Neuron (in vitro differentiated cells): ENCODE results near the gene ZBTB20.
"Not testable (repeated sequence)": the region's sequence is repeated elsewhere in the genome, so short reads cannot be mapped to it uniquely, and the experiment has no call there.

Experiments used
- H2AFZ ChIP-seq: one replicate; pipeline ENCODE4 v1.6.1; 2013; ENCODE audit warnings: low read depth, mild to moderate bottlenecking, inconsistent platforms, low read length, moderate library complexity
- H3K27me3 ChIP-seq: one replicate; pipeline ENCODE4 v1.6.1; 2013; ENCODE audit warnings: low read length; ENCODE audit not compliant: insufficient read depth
- H3K36me3 ChIP-seq: one replicate; pipeline ENCODE4 v1.6.1; 2013; ENCODE audit warnings: low read length; ENCODE audit not compliant: insufficient read depth
- H3K4me1 ChIP-seq: one replicate; pipeline ENCODE4 v1.6.1; 2013; ENCODE audit warnings: low read length; ENCODE audit not compliant: insufficient read depth
- H3K4me3 ChIP-seq: 2 replicates; pipeline ENCODE4 v1.5.1; 2013; ENCODE audit warnings: mild to moderate bottlenecking, low read length, moderate library complexity
- H3K9me3 ChIP-seq: one replicate; pipeline ENCODE4 v1.6.1; 2013; ENCODE audit warnings: low read length

ZBTB20 gene

GRCh38 chr3:115146418-115147328 lies at the start of gene ZBTB20:
Gene ZBTB20, minus strand, starts transcription at chr3:115147288.
- Histone ChIP-seq H3K36me3 (no peaks in the 10 kb centered on the region), H3K9me3 (no peaks in the 10 kb centered on the region), H3K4me3 (peak within 1 kb of the TSS; percentile 87), H3K4me1 (peaks cover 17% of the 10 kb centered on the region), H3K27me3 (no peaks in the 10 kb centered on the region), H2AFZ (peak within 1 kb of the TSS; percentile 90)

- Histone ChIP-seq H3K4me1 (no peaks in the 10 kb centered on the region), H3K4me3 (no peak overlapping the region), H3K9me3 (peaks cover 3% of the 10 kb centered on the region), H3K36me3 (no peaks in the 10 kb centered on the region), H3K27me3 (no peaks in the 10 kb centered on the region), H2AFZ (no peak overlapping the region)
Observed at GRCh38 chr3:115194476-115194875, 47.4 kb upstream of the ZBTB20 start.

GRCh38 chr3:115190747-115191146 lies 43.7 kb upstream of the ZBTB20 start:
- Histone ChIP-seq H3K36me3 (no peaks in the 10 kb centered on the region), H3K27me3 (no peaks in the 10 kb centered on the region), H3K9me3 (peaks cover 5% of the 10 kb centered on the region), H2AFZ (no peak overlapping the region), H3K4me3 (no peak overlapping the region), H3K4me1 (no peaks in the 10 kb centered on the region)

DNA sequence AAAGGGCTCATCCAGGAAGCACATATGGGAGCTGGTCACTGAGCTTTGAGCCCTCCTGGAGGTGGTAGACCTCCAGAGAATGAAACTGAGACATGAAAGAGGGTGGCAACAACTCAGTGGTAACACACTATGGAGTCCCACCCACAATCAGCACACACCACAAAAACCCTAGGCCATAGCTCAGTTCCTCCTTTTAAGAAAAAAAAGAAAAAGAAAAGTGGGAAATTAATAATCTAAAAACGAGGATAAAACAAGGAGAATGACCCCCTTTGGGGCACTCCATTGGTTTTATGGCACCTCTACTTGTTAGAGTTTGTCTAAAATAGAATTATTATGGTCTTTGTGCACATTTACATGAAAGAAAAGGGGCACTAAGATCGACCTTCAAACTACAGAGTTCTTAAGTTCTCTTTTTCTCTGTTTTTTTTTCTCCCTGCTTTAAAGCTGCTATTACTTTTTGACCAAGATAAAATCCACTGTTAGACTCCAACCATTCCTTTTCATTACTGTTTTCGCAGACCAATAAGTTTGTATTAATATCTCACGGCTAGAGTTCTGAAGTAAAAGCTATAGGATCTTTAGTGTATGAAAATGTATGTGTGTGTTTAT lies 40.2 kb upstream of the ZBTB20 start:
- no peaks in the 10 kb centered on the region for H3K27me3 ChIP-seq
- H3K9me3 ChIP-seq, result peaks cover 3% of the 10 kb centered on the region
- no peaks in the 10 kb centered on the region for H3K36me3 ChIP-seq
- no peaks in the 10 kb centered on the region for H3K4me1 ChIP-seq
- H3K4me3 ChIP-seq, result no peak overlapping the region
- no peak overlapping the region for H2AFZ ChIP-seq

GRCh38 chr3:115186351-115187148 lies 39.5 kb upstream of the ZBTB20 start:
- Histone ChIP-seq H3K27me3 (no peaks in the 10 kb centered on the region), H2AFZ (no peak overlapping the region), H3K9me3 (peaks cover 2% of the 10 kb centered on the region), H3K36me3 (no peaks in the 10 kb centered on the region), H3K4me3 (no peak overlapping the region), H3K4me1 (no peaks in the 10 kb centered on the region)

- H3K4me3 ChIP-seq, H2AFZ ChIP-seq, H3K27me3 ChIP-seq, H3K36me3 ChIP-seq, H3K4me1 ChIP-seq, H3K9me3 ChIP-seq: not testable (repeated sequence)
Observed at GRCh38 chr3:115184859-115185572, 37.9 kb upstream of the ZBTB20 start.

DNA sequence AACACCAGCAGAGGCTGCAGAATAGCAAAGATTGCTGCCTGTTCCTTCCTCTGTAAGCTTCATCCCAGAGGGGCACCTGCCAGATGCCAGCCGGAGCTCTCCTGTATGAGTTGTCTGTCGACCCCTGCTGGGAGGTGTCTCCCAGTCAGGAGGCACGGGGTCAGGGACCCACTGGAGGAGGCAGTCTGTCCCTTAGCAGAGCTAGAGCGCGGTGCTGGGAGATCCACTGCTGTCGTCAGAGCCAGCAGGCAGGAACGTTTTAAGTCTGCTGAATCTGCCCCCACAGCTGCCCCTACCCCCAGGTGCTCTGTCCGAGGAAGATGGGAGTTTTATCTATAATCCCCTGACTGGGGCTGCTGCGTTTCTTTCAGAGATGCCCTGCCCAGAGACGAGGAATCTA lies 31.8 kb upstream of the ZBTB20 start:
- H3K27me3 ChIP-seq, H3K4me3 ChIP-seq, H3K4me1 ChIP-seq, H2AFZ ChIP-seq, H3K36me3 ChIP-seq, H3K9me3 ChIP-seq: not testable (repeated sequence)

DNA sequence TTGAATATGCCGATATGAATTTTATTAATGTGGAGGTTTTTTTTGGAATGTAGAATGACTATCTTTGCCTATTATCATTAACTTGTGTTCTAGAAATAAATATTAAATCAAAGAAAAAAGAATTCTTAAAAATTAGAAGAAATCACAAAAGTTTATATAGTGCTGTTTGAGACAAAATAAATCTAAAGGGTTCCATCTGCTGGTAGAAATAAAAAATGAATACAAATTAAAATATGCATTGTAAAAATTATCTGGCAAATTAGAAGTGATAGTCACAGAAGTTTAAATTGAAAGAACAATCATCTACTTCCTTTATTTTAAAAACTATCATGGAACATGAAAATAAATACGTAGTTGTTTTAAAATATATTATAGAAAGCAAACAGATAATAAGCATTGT lies 22.7 kb upstream of the ZBTB20 start:
- no peaks in the 10 kb centered on the region for H3K36me3 ChIP-seq
- H2AFZ ChIP-seq, result no peak overlapping the region
- no peaks in the 10 kb centered on the region for H3K9me3 ChIP-seq
- no peaks in the 10 kb centered on the region for H3K27me3 ChIP-seq
- no peak overlapping the region for H3K4me3 ChIP-seq
- no peaks in the 10 kb centered on the region for H3K4me1 ChIP-seq

GRCh38 chr3:115165701-115166100 lies 18.6 kb upstream of the ZBTB20 start:
- Histone ChIP-seq H3K27me3 (no peaks in the 10 kb centered on the region), H3K4me3 (no peak overlapping the region), H3K9me3 (no peaks in the 10 kb centered on the region), H2AFZ (no peak overlapping the region), H3K4me1 (peaks cover 3% of the 10 kb centered on the region), H3K36me3 (no peaks in the 10 kb centered on the region)

GRCh38 chr3:115165266-115165665 lies 18.2 kb upstream of the ZBTB20 start:
- Histone ChIP-seq H3K27me3 (no peaks in the 10 kb centered on the region), H2AFZ (no peak overlapping the region), H3K4me1 (peaks cover 3% of the 10 kb centered on the region), H3K4me3 (no peak overlapping the region), H3K9me3 (no peaks in the 10 kb centered on the region), H3K36me3 (no peaks in the 10 kb centered on the region)

GRCh38 chr3:115164374-115165221 lies 17.5 kb upstream of the ZBTB20 start:
- Histone ChIP-seq H3K36me3 (no peaks in the 10 kb centered on the region), H2AFZ (no peak overlapping the region), H3K4me1 (peaks cover 3% of the 10 kb centered on the region), H3K4me3 (no peak overlapping the region), H3K27me3 (no peaks in the 10 kb centered on the region), H3K9me3 (no peaks in the 10 kb centered on the region)

DNA sequence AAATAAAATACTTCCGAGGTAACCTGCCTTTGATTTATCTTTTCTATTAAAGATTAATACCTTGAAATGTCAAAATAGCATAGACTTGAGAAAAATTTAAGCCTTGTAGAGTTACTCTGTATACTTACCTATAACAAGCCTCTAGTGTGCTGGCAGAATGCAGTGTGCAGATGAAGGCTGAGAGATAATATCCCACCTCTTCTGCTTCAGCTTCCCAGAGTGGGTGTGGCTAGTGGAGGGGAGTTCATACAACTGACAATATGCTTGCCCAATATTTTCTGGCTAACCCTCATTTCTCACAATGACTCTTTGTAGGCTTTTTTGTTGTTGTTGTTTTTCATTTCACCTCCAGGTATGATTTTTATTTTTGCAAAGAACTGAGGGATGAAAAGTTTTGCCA lies 15.7 kb upstream of the ZBTB20 start:
- H3K36me3 ChIP-seq, result no peaks in the 10 kb centered on the region
- peaks cover 3% of the 10 kb centered on the region for H3K4me1 ChIP-seq
- peaks cover 8% of the 10 kb centered on the region for H3K9me3 ChIP-seq
- no peak overlapping the region for H3K4me3 ChIP-seq
- no peak overlapping the region for H2AFZ ChIP-seq
- no peaks in the 10 kb centered on the region for H3K27me3 ChIP-seq
